Activated naive CD8-positive, alpha-beta T cell treated with anti-CD3 and anti-CD28 coated beads, Interleukin-2, amount 10 ng/mL, durations not matched to agents 7 days and 5 days (primary cell): ENCODE measurements around the gene OAS3. TPM values are rescaled to one million over a fixed set of nuclear protein-coding genes. Genes with fewer than 3 reads are reported as not detected.

Source experiments
- ATAC-seq: fragments of 150-1000 bp; cut with Tn5 transposase; one replicate; pipeline ENCODE4 v1.10.0; 2021; ENCODE audit warnings: low read depth, moderate library complexity
- POLR2A ChIA-PET: fragments of 350-600 bp; sonication (Branson Sonifier 250); formaldehyde crosslinking; loops from one replicate; lab custom pipeline; 2021; ENCODE audit warnings: antibody characterized with exemption; lab: Charles Lee
- DNase-seq: peaks from one replicate; pipeline ENCODE4 v3.0.0; 2021
- H3K27ac Mint-ChIP-seq: one replicate; pipeline ENCODE4 v1.8.0; 2022; ENCODE audit warnings: mild to moderate bottlenecking, mixed read lengths
- H3K27me3 Mint-ChIP-seq: one replicate; pipeline ENCODE4 v1.8.0; 2022; ENCODE audit warnings: mild to moderate bottlenecking, moderate library complexity, mixed read lengths
- H3K36me3 Mint-ChIP-seq: one replicate; pipeline ENCODE4 v1.8.0; 2021; ENCODE audit warnings: mild to moderate bottlenecking, mixed read lengths
- H3K4me1 Mint-ChIP-seq: one replicate; pipeline ENCODE4 v1.8.0; 2021; ENCODE audit warnings: mixed read lengths
- H3K4me3 Mint-ChIP-seq: one replicate; pipeline ENCODE4 v1.8.0; 2022; ENCODE audit warnings: mild to moderate bottlenecking, moderate library complexity, mixed read lengths
- H3K9me3 Mint-ChIP-seq: one replicate; pipeline ENCODE4 v1.8.0; 2021; ENCODE audit warnings: mixed read lengths
- total RNA-seq, 2 experiments: library from RNA; stranded (reverse); gene quantifications; one replicate each; pipeline ENCODE4 v1.2.3, GENCODE V29; 2021

The OAS3 gene
- total RNA-seq, 2 experiments from 2014 or later = 221 to 222 TPM

DNA sequence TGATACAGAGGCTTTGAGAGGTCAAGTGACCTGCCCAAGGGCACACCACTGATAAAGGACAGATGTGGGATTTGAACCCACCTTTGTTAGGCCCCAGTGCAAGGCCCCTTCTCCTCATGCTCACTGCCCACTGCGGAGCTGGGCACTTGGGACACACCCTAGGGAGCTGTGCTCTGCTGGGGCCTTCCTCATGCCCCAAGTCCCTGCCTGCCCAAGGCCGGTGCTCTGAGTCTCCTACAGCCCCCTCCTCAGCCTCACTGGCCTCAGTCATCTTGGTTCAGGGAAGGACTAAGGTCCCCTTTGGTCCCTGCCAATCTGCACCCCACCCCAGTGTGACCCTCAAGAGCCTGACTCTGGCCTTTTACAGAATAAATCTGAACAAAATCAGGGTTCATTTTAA is 7.9 kb upstream of the OAS3 start:
- no peak overlapping the region for H3K27ac Mint-ChIP-seq
- H3K27me3 Mint-ChIP-seq = no peaks in the 10 kb centered on the region
- peaks cover 6% of the 10 kb centered on the region for H3K9me3 Mint-ChIP-seq
- no peak for DNase-seq
- H3K4me1 Mint-ChIP-seq = peaks cover 2% of the 10 kb centered on the region
- peaks cover 40% of the 10 kb centered on the region for H3K36me3 Mint-ChIP-seq
- H3K4me3 Mint-ChIP-seq = no peak overlapping the region
- no peak for ATAC-seq
- POLR2A ChIA-PET = no interaction called here

DNA sequence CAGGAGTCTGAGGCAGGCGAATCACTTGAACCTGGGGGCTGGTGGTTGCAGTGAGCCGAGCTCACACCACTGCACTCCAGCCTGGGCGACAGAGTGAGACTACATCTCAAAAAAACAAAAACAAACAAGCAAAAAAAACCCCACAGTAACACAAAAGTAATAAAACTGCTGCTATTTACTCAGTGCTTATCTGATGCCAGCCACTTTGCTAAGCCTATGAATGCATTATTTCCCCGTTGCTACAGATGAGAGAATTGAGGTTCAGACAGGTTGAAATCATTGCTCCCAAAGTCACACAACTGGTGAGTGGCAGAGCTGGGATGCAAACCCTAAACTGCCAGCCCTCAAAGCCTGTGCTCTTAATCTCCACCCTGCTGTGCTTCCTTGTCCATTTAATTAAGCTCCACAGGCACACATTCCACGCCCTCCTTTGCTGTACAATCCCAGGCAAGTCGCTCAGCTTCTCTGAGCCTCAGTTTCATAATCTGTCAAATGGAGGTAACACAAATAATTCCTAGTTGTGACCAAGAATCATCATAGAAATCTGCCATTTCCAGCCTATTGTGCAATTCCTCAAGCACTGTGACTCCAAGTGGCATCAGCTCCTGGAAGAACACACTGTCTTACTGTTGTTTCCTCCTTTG is 5.7 kb upstream of the OAS3 start:
- ATAC-seq (no peak), DNase-seq (no peak)
- Mint-ChIP-seq H3K36me3 (peaks cover 30% of the 10 kb centered on the region), H3K9me3 (peaks cover 2% of the 10 kb centered on the region), H3K4me3 (no peak overlapping the region), H3K27me3 (no peaks in the 10 kb centered on the region), H3K4me1 (peaks cover 16% of the 10 kb centered on the region), H3K27ac (no peak overlapping the region)
- POLR2A ChIA-PET = interaction anchor here (1.2 kb wide), 1 partner anchor 25 kb away, joined by 6 read pairs; the partner anchor contains the start of gene OAS1

DNA sequence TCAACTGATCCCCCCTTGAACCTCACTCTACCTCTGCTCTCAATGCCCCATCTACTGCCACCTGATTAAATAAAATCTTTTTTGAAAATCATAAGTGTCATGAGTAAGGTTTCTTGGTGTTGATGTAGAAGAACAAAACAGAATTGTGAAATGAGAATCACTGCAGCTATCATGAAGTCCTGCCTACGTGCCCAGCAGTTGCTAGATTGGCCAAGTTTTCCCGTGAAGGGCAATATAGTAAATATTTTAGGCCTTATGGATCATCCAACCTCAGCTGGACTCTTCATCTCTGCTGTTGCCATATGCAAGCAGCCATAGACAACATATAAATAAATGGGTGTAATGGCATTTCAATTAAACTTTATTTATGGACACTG is 5.2 kb upstream of the OAS3 start:
- Mint-ChIP-seq H3K4me3 (no peak overlapping the region), H3K27me3 (no peaks in the 10 kb centered on the region), H3K36me3 (peaks cover 27% of the 10 kb centered on the region), H3K27ac (no peak overlapping the region), H3K4me1 (peaks cover 21% of the 10 kb centered on the region), H3K9me3 (no peaks in the 10 kb centered on the region)
- no peak for ATAC-seq
- POLR2A ChIA-PET = no interaction called here
- DNase-seq = no peak

DNA sequence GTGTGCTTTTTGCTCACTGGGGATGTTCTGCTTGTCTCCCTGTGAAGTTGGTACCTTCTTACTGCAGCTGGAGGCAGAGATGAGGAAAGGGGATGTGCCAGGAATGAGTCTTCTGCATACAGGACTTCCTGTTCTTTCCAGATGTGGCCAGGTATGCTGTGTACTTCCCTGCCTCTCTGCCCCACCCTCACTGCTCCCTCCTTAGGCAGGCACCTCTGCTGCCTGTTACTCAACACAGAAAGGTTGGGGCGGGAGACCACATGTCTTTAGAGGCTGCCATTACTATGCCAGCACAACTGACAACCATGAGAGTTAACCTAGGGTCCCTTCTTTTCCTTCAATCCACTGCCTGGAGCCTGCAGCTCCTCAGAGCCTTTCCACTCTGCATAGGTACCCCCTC is 2.0 kb upstream of the OAS3 start:
- Mint-ChIP-seq H3K27me3 (no peaks in the 10 kb centered on the region), H3K9me3 (no peaks in the 10 kb centered on the region), H3K27ac (peak overlapping the region; percentile 76), H3K36me3 (peaks cover 21% of the 10 kb centered on the region), H3K4me1 (peaks cover 33% of the 10 kb centered on the region), H3K4me3 (no peak overlapping the region)
- ATAC-seq (no peak), DNase-seq (no peak)
- POLR2A ChIA-PET = interaction anchor here (5.0 kb wide), 1 partner anchor 42 kb away, joined by 98 read pairs; the partner anchor contains the start of gene OAS2

DNA sequence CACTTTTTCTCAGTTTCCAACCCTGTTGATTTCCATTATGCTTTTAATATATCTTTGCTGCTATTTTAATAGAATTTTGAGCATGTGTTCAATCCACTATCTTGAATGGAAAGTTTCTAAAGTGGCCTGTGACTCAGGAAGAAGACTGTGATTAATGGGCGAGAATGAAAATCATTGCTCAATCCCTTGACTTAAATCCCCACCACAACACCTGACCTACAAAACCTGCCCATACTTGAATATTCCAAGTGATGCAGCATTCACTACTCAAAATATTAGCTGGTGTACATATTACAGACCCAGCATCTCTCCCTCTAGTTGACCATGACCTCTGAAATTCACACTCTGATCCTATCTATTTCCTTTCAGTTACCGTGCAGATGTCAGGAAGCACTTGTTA is 1.3 kb upstream of the OAS3 start:
- POLR2A ChIA-PET = interaction anchor here (1.4 to 5.0 kb wide), 4 partner anchors 11 to 44 kb away, joined by 5 to 98 read pairs (median 32); partner anchors contain the start of genes OAS1 and OAS2
- Mint-ChIP-seq H3K36me3 (peaks cover 28% of the 10 kb centered on the region), H3K9me3 (no peaks in the 10 kb centered on the region), H3K4me1 (peaks cover 37% of the 10 kb centered on the region), H3K27me3 (no peaks in the 10 kb centered on the region), H3K27ac (peak overlapping the region; percentile 76), H3K4me3 (peak overlapping the region; percentile 23)
- ATAC-seq (no peak), DNase-seq (no peak)

DNA sequence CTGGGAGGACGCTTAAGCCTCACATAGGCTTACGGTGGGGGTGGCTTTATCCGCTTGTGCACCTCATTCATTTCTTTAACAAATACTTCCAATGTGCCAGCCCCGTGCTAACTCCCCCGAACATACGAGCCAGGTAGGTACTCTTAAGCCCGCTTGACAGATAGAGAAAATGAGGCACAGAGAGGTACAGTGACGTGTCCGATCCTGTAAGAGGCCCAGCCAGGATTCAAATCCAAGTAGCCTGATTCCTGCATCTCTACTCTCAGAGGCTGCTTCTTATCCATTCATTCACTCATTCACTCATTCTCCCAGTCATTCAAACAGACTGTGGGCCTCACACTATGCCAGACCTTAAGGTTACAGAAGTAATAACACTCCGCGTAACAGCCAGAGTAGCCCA is 477 bp downstream of the OAS3 start:
- Mint-ChIP-seq H3K27ac (peak overlapping the region; percentile 95), H3K27me3 (no peaks in the 10 kb centered on the region), H3K4me3 (peak overlapping the region; percentile 85), H3K4me1 (peaks cover 43% of the 10 kb centered on the region), H3K9me3 (no peaks in the 10 kb centered on the region), H3K36me3 (peaks cover 34% of the 10 kb centered on the region)
- POLR2A ChIA-PET = interaction anchor here (0.9 to 5.0 kb wide), 6 partner anchors 10 to 813 kb away, joined by 3 to 98 read pairs (median 6); partner anchors contain the start of genes OAS1, OAS2 and TRAFD1
- no peak for ATAC-seq
- DNase-seq = no peak

DNA sequence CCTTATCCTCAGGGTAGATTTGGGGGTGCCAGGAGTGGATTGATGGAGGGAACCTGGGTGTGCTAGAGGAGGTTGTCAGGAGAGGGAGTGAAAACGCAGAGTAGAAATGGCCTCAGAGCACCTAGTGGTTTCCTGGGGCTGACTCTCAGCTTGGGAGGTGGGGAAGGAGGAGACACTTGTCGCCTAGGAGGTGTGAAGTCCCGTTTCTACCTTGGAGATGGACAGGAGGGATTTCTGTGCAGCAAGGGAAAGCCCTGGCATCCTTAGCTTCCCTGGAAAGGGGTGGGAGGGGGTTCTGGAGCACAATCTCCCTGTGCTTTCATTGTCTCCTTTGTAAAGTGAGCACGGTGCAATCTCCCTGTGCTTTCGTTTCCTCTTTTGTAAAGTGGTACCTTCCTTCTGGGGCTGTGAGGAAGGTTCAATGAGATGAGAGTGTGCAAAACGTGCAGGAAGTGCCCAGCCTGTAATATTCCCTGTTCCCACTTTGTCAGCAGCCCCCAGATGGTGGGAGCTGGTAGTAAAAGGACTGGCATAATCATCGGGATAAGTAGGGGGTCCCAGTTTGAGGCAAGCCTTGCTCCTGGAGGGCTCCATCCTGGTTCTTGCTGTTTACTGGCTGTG is 1.6 kb downstream of the OAS3 start:
- POLR2A ChIA-PET = interaction anchor here (0.8 to 5.0 kb wide), 4 partner anchors 9 to 38 kb away, joined by 3 to 98 read pairs (median 24); partner anchors contain the start of genes OAS1 and OAS2
- Mint-ChIP-seq H3K4me1 (peaks cover 48% of the 10 kb centered on the region), H3K27ac (peak overlapping the region; percentile 95), H3K9me3 (no peaks in the 10 kb centered on the region), H3K36me3 (peaks cover 42% of the 10 kb centered on the region), H3K4me3 (peak overlapping the region; percentile 85), H3K27me3 (no peaks in the 10 kb centered on the region)
- peak; percentile 38 for ATAC-seq
- DNase-seq = peak; percentile 48

DNA sequence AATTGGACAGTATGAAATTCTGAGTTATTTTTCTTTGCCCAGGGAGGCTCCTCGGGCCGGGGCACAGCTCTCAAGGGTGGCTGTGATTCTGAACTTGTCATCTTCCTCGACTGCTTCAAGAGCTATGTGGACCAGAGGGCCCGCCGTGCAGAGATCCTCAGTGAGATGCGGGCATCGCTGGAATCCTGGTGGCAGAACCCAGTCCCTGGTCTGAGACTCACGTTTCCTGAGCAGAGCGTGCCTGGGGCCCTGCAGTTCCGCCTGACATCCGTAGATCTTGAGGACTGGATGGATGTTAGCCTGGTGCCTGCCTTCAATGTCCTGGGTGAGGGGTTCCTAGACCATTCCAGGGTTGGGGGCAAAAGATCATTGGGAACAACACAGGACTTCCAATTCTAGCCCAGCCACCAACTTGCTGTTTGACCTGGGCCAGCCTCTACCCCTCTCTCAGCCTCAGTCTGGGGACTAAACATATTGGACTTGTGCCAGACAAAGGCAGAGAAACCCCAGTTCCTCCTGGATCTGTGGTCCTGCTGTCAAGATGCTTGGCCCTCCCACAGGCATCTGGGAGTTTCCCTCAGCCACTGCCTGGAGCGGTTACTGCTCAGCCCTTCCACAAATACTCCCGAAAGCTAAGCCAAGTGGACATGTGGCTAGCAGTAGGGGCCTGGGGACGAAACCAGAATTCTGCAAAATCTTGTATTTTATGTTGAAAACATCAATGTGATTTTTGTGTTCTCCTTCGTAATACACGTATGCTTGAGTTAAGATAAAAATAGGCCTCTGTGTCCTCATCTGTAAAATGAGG is 3.5 kb downstream of the OAS3 start:
- ATAC-seq (no peak), DNase-seq (no peak)
- Mint-ChIP-seq H3K9me3 (no peaks in the 10 kb centered on the region), H3K36me3 (peaks cover 55% of the 10 kb centered on the region), H3K4me1 (peaks cover 47% of the 10 kb centered on the region), H3K27me3 (no peaks in the 10 kb centered on the region), H3K27ac (peak overlapping the region; percentile 34), H3K4me3 (peak overlapping the region; percentile 49)
- POLR2A ChIA-PET = interaction anchor here (1.2 to 2.6 kb wide), 3 partner anchors 34 to 38 kb away, joined by 4 to 40 read pairs (median 9); partner anchors contain the start of genes OAS1 and OAS2

DNA sequence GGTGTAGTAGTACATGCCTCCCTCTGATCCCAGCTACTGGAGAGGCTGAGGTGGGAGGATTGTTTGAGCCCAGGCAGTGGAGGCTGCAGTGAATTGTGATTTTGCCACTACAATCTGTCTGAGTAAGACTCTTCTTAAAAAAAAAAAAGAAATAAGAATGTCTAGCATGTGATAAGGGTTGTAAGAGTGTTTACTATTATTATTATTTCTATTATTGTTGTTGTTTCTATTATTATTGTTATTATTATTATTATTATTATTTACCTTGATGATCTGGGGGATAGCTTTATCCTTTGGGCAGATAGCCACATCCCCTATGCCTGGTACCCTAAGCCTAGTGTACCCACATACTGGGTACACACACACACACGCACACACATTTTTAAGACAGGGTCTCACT is 4.3 kb downstream of the OAS3 start:
- Mint-ChIP-seq H3K4me1 (peaks cover 40% of the 10 kb centered on the region), H3K36me3 (peaks cover 64% of the 10 kb centered on the region), H3K9me3 (no peaks in the 10 kb centered on the region), H3K27ac (peak overlapping the region; percentile 34), H3K27me3 (no peaks in the 10 kb centered on the region), H3K4me3 (peak overlapping the region; percentile 49)
- ATAC-seq = no peak
- DNase-seq = no peak
- POLR2A ChIA-PET = interaction anchor here (1.2 to 2.0 kb wide), 2 partner anchors 35 to 37 kb away, joined by 4 to 9 read pairs; partner anchors contain the start of gene OAS2

DNA sequence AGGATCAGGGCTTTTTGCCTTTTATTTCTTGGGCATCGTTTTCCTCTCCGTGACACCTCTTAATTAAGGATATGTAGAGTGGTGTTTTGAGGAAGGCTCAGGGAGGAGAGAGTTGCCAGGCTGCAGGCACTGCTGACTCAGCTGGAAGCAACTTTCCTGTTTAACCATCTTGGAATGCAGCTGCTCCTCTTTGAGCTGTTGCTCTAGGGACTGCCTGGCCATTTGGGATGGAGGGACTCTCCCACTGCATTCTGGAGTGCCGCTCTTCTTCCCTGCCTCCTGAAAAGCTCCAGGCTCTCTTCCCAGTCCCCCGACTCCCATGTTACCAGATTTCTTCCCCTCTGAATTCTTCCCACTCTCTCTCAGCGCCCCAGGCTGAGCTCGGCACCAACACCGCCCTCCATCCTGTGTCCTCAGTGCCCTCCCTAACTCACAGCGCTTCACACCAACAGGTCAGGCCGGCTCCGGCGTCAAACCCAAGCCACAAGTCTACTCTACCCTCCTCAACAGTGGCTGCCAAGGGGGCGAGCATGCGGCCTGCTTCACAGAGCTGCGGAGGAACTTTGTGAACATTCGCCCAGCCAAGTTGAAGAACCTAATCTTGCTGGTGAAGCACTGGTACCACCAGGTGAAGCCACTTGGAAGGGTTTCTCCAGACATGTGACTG is 5.9 kb downstream of the OAS3 start:
- no peak overlapping the region for H3K4me3 Mint-ChIP-seq
- POLR2A ChIA-PET = interaction anchor here (0.9 to 1.5 kb wide), 2 partner anchors 34 to 38 kb away, joined by 3 to 9 read pairs; partner anchors contain the start of genes OAS1 and OAS2
- peaks cover 31% of the 10 kb centered on the region for H3K4me1 Mint-ChIP-seq
- DNase-seq = no peak
- H3K36me3 Mint-ChIP-seq = peaks cover 68% of the 10 kb centered on the region
- H3K27ac Mint-ChIP-seq = peak overlapping the region; percentile 2
- no peak for ATAC-seq
- H3K27me3 Mint-ChIP-seq = no peaks in the 10 kb centered on the region
- H3K9me3 Mint-ChIP-seq = no peaks in the 10 kb centered on the region

DNA sequence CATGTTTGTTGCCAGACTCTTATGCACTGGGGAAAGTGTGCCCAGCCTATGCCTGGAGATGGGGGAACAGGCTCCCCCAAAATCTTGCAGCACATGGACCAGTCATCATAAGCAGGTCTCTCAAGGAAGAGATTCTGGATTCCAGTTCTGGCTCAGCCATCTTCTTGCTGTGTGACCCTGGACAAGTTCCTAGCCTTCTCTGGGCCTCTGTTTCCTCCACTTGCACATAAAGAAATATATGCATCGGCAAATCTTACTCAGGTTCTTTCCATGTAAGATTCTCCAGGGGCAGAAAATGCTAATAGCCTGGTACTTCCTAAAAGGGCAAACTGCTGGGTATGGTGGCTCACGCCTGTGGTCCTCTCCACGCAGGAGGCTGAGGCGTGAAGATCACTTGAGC is 7.2 kb downstream of the OAS3 start:
- ATAC-seq (no peak), DNase-seq (no peak)
- Mint-ChIP-seq H3K9me3 (no peaks in the 10 kb centered on the region), H3K36me3 (peaks cover 62% of the 10 kb centered on the region), H3K4me1 (peaks cover 27% of the 10 kb centered on the region), H3K4me3 (no peak overlapping the region), H3K27ac (peak overlapping the region; percentile 66), H3K27me3 (no peaks in the 10 kb centered on the region)
- POLR2A ChIA-PET = no interaction called here

DNA sequence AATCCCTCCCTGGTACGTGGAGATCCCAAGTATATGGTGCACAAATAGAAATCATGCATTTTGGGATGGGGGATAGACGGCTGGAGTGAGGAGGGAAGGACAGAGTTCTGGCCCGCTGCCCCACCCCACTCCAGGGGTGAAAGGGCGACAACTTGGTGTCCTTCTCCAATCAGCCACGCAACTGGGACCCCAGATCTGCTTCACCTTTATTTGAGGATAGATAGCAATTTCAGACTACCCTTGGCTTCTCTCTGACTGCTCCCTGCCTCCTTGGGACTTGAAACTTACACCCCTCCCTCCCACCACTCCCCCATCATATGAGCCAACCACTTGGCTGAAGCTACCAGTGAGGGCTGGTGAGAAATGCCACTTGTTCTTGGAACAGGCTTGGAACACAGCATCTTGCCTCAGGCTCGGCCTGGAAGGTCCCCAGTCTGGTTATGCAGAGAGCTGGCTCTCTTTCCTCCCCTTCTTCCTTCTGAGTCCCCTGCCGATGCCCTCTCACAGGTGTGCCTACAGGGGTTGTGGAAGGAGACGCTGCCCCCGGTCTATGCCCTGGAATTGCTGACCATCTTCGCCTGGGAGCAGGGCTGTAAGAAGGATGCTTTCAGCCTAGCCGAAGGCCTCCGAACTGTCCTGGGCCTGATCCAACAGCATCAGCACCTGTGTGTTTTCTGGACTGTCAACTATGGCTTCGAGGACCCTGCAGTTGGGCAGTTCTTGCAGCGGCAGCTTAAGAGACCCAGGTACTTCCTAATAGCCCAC is 8.1 kb downstream of the OAS3 start:
- H3K27ac Mint-ChIP-seq = no peak overlapping the region
- H3K36me3 Mint-ChIP-seq = peaks cover 60% of the 10 kb centered on the region
- peaks cover 22% of the 10 kb centered on the region for H3K4me1 Mint-ChIP-seq
- DNase-seq (no peak), ATAC-seq (no peak)
- no peak overlapping the region for H3K4me3 Mint-ChIP-seq
- no peaks in the 10 kb centered on the region for H3K9me3 Mint-ChIP-seq
- POLR2A ChIA-PET = no interaction called here
- H3K27me3 Mint-ChIP-seq = no peaks in the 10 kb centered on the region
